ENCODE results near the gene ZNF850. TPM values are rescaled to one million over a fixed set of nuclear protein-coding genes. Genes with fewer than 3 reads are reported as not detected.

Gene ZNF850
- total and polyA plus RNA-seq, 2 of the 8 experiments (the other 6 are each of a cell fraction or from before 2014, with no cell fraction given) = 6.7 to 21.2 TPM

DNA sequence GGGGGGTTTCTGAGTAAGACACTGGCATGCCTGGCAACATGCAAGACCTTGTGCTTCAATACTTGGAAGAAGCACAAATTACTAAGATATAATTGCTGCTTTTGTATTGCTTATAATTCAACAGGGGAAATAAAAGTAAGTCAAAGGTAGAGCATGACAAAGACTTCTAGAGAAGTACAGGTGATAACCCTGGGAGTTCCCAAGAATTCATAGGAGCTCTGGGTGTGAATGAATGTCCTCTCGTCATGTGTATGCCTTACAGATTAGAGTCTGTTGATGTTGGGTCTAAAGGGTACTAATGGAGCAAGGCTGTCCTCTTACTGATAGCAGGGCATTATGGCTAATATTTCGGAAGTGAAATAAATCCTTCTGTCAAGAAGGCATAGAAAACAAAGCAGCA, 98.4 kb downstream of the ZNF850 start (continued):
- TF ChIP-seq, protein P1, sequence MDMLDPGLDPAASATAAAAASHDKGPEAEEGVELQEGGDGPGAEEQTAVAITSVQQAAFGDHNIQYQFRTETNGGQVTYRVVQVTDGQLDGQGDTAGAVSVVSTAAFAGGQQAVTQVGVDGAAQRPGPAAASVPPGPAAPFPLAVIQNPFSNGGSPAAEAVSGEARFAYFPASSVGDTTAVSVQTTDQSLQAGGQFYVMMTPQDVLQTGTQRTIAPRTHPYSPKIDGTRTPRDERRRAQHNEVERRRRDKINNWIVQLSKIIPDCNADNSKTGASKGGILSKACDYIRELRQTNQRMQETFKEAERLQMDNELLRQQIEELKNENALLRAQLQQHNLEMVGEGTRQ (IDR thresholded peaks at IDR 0.05; ENCODE audit: low read length) = no peak
- TF ChIP-seq, protein P2, sequence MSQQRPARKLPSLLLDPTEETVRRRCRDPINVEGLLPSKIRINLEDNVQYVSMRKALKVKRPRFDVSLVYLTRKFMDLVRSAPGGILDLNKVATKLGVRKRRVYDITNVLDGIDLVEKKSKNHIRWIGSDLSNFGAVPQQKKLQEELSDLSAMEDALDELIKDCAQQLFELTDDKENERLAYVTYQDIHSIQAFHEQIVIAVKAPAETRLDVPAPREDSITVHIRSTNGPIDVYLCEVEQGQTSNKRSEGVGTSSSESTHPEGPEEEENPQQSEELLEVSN (IDR thresholded peaks at IDR 0.05) = no peak
- TF ChIP-seq SIRT6 (IDR thresholded peaks at IDR 0.05; ENCODE audit: low read length) = no peak

All from H1 (cell line).